Stomach (tissue), 9 donors: ENCODE data around the gene LUZP1. TPM values are rescaled to one million over a fixed set of nuclear protein-coding genes. Genes with fewer than 3 reads are reported as not detected.

ENCODE experiments used
- DNase-seq, 2 donors: peaks; one replicate each; pipeline versions ENCODE4 v3.0.0 to v3.0.0-alpha.2; 2013 to 2019
- H3K27ac ChIP-seq, 5 donors: fragments of 200-600 bp in 4 of 5; sonication (generic) in 4 of 5; one replicate each; pipeline ENCODE4 v1.5.1; 2013 to 2019; ENCODE audit warnings: mild to moderate bottlenecking in 1 of 5, moderate library complexity in 1 of 5
- H3K27me3 ChIP-seq, 3 donors: fragments of 200-600 bp; sonication (generic); one replicate each; pipeline ENCODE4 v1.5.1; 2017 to 2019; ENCODE audit warnings: mixed run types in 1 of 3
- H3K36me3 ChIP-seq, 4 donors: fragments of 200-600 bp; sonication (generic); 1 replicate in 3 of 4; 2 replicates in 1 of 4; pipeline ENCODE4 v1.5.1; 2016 to 2019
- H3K4me1 ChIP-seq, 4 donors: fragments of 200-600 bp; sonication (generic); one replicate each; pipeline ENCODE4 v1.5.1; 2016 to 2019
- H3K4me3 ChIP-seq, 4 donors: fragments of 200-600 bp; sonication (generic) in 3 of 4; one replicate each; pipeline ENCODE4 v1.5.1; 2016 to 2019; ENCODE audit warnings: mild to moderate bottlenecking in 1 of 4
- H3K9me3 ChIP-seq, 4 donors: fragments of 200-600 bp; sonication (generic); one replicate each; pipeline ENCODE4 v1.5.1; 2016 to 2019
- EP300 ChIP-seq: sonication (generic); formaldehyde crosslinking; IDR thresholded peaks from one replicate; pipeline ENCODE4 v1.6.1; 2017; ENCODE audit warnings: antibody characterized with exemption
- POLR2A ChIP-seq, 4 donors: fragments of 450-650 bp; IDR thresholded peaks; one replicate each; pipeline ENCODE4 v1.6.1; 2016; ENCODE audit warnings: antibody characterized with exemption in 4 of 4, control low read depth in 2 of 4, mild to moderate bottlenecking in 1 of 4, moderate library complexity in 1 of 4
- POLR2AphosphoS5 ChIP-seq, 3 donors: sonication (generic); formaldehyde crosslinking; IDR thresholded peaks; one replicate each; pipeline ENCODE4 v1.6.1; 2016; ENCODE audit warnings: antibody characterized with exemption in 3 of 3
- WGBS, 5 donors: extraction: QIAGEN DNeasy Blood & Tissue Kit in 3 of 5; methylation state at CpG; one replicate each; pipeline versions ENCODE4 v1.1.5 to v1.1.7; 2013 to 2018; 5-methylcytosine and 5-hydroxymethylcytosine counted together
- intact Hi-C: fragments of 100-400 bp; cut with DNase I; formaldehyde crosslinking; loops from one replicate; pipeline ENCODE4 v1.15.1; 2023; ENCODE audit warnings: low total_unique reads
- polyA plus RNA-seq, 3 donors: library from polyadenylated mRNA; stranded (reverse); fragments of 200-250 nt; gene quantifications; one replicate each; pipeline ENCODE4 v1.2.3, GENCODE V29; 2013
- total RNA-seq, 5 donors: library from RNA; depleted of rRNA; stranded (reverse); fragments of >200 nt; gene quantifications; one replicate each; pipeline versions ENCODE4 v1.1.0 to v1.2.3, GENCODE V29; 2014 to 2016
- TF ChIP-seq, protein P1 (sequence below), 7 experiments: fragments of 450-650 bp in 4 of 7; fragments of 200-600 bp in 3 of 7; sonication (generic) in 3 of 7; IDR thresholded peaks; one replicate each; pipeline ENCODE4 v1.5.1; 2016 to 2019; ENCODE audit warnings: antibody characterized with exemption in 7 of 7, control low read depth in 2 of 7, mild to moderate bottlenecking in 1 of 7
- donor health status: healthy with polysubstance abuse.
- donor health status: Bipolar disorder and iron deficiency.
- donor health status: healthy.

LUZP1 gene
- total and polyA plus RNA-seq, 8 donors = 2.6 to 20.4 (median 13.4) TPM

DNA sequence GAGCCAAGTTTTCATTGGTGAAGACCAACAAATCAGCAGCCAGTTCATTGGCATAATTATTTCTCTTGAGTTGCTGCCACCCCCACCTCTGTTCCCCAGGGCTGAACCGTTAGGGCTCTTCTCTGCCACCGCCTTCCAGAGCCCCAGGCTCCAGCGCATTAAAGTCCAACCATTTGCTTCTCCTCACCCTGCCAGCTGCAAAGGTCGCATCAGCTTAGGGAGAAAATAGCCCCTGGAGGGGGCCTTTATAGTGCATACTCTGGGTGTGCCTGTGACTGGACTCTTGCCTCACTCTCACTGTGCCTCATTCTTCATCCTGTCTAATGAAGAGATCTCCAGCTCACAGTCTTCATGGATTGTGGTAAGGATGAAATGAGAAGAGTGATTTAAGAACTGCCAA, 99.0 kb downstream of the LUZP1 start:
- WGBS, 5 donors = 86 to 96% (median 93%) methylated on average over 4 of the region's 4 CpGs
- Histone ChIP-seq H3K27ac (no peak overlapping the region), H3K9me3 (no peaks in the 10 kb centered on the region), H3K4me3 (no peak overlapping the region), H3K4me1 (peaks cover 0 to 4% (median 0%) of the 10 kb centered on the region in 4 donors), H3K36me3 (peaks cover 17 to 97% (median 90%) of the 10 kb centered on the region in 4 donors), H3K27me3 (no peaks in the 10 kb centered on the region)
- TF ChIP-seq POLR2A (IDR thresholded peaks at IDR 0.05) (no peak), EP300 (no peak), POLR2AphosphoS5 (IDR thresholded peaks at IDR 0.05) (no peak)
- TF ChIP-seq, protein P1, sequence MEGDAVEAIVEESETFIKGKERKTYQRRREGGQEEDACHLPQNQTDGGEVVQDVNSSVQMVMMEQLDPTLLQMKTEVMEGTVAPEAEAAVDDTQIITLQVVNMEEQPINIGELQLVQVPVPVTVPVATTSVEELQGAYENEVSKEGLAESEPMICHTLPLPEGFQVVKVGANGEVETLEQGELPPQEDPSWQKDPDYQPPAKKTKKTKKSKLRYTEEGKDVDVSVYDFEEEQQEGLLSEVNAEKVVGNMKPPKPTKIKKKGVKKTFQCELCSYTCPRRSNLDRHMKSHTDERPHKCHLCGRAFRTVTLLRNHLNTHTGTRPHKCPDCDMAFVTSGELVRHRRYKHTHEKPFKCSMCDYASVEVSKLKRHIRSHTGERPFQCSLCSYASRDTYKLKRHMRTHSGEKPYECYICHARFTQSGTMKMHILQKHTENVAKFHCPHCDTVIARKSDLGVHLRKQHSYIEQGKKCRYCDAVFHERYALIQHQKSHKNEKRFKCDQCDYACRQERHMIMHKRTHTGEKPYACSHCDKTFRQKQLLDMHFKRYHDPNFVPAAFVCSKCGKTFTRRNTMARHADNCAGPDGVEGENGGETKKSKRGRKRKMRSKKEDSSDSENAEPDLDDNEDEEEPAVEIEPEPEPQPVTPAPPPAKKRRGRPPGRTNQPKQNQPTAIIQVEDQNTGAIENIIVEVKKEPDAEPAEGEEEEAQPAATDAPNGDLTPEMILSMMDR (IDR thresholded peaks at IDR 0.05) = no peak
- intact Hi-C loops = no loop called here
- no peak for DNase-seq

DNA sequence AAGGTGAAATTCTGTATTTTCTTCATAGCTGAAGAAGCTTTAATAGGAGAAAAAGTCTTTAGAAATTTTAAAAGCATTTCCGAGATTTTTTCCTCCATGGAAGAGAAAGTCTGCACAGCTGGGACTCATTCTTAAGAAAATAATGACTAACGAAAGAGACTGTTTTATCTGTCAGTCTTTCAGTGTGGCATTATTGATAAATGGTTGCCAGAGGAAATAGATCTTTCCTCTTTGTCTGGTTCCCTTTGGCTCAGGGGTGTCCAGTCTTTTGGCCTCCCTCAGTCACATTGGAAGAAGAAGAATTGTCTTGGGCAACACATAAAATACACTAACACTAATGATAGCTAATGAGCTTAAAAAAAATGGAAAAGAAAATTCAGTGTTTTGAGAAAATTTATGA, 99.5 kb downstream of the LUZP1 start:
- no peaks in the 10 kb centered on the region for H3K9me3 ChIP-seq
- H3K4me3 ChIP-seq = no peak overlapping the region
- intact Hi-C loops = no loop called here
- 65 to 82% (median 78%) methylated on average over 2 of the region's 2 CpGs for WGBS, 5 donors
- peaks cover 0 to 4% (median 0%) of the 10 kb centered on the region in 4 donors for H3K4me1 ChIP-seq
- DNase-seq = no peak
- H3K36me3 ChIP-seq = peaks cover 21 to 97% (median 93%) of the 10 kb centered on the region in 4 donors
- no peak overlapping the region for H3K27ac ChIP-seq
- TF ChIP-seq EP300 (no peak), POLR2A (IDR thresholded peaks at IDR 0.05) (no peak), POLR2AphosphoS5 (IDR thresholded peaks at IDR 0.05) (no peak)
- TF ChIP-seq, protein P1 (IDR thresholded peaks at IDR 0.05) = no peak
- H3K27me3 ChIP-seq = no peaks in the 10 kb centered on the region

DNA sequence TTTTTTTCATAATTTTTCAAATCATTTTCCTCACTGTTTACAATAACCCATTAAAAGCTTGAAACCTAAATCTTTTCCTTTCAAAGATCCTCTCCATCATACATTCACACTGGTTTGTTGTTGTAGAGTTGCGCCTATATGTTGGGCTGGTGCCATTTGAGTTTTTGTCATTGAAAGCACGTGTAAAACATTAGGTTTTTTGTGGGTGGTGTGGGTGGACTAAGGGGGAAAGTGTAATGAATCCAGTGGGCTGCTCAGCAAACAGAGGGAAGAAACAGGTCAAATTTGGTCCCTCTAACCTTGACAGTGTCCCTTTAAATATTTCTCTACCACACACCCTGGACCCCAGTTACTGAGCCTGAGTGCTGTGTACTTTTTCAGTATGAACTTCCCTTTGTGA, 102.6 kb downstream of the LUZP1 start:
- Histone ChIP-seq H3K27me3 (no peaks in the 10 kb centered on the region), H3K9me3 (no peaks in the 10 kb centered on the region), H3K27ac (no peak overlapping the region), H3K36me3 (peaks cover 19 to 97% (median 93%) of the 10 kb centered on the region in 4 donors), H3K4me1 (no peaks in the 10 kb centered on the region), H3K4me3 (no peak overlapping the region)
- no peak for DNase-seq
- TF ChIP-seq POLR2A (IDR thresholded peaks at IDR 0.05) (no peak), POLR2AphosphoS5 (IDR thresholded peaks at IDR 0.05) (no peak), EP300 (no peak)
- TF ChIP-seq, protein P1 (IDR thresholded peaks at IDR 0.05) = no peak
- intact Hi-C loops = no loop called here
- WGBS, 5 donors = 90 to 95% (median 93%) methylated on average over 2 of the region's 2 CpGs

DNA sequence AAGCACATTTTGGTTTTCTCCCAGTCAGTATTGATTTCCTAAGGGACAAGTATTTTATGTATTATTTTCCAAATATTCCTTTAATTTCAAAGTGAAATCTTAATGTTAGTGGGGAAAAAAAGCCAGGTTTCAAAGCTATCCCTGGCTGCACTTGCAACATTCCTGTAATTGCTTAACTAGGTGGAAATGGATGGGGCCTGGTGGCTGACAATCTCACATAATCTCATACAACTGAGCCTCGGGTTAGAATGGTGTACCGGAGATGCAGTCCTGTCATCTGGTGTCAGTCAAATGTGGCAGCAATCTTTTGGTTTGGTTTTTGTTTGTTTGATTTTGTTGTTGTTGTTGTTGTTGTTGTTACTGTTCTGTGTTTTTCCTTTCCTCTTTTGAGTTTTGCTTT, 103.3 kb downstream of the LUZP1 start:
- no peak for TF ChIP-seq EP300
- no peak for TF ChIP-seq POLR2A (IDR thresholded peaks at IDR 0.05)
- TF ChIP-seq POLR2AphosphoS5 (IDR thresholded peaks at IDR 0.05) = no peak
- TF ChIP-seq, protein P1 (IDR thresholded peaks at IDR 0.05) = no peak
- no peak overlapping the region for H3K27ac ChIP-seq
- WGBS, 5 donors = 86 to 92% (median 91%) methylated on average over 2 of the region's 2 CpGs
- DNase-seq = no peak
- no peaks in the 10 kb centered on the region for H3K27me3 ChIP-seq
- peaks cover 24 to 97% (median 93%) of the 10 kb centered on the region in 4 donors for H3K36me3 ChIP-seq
- H3K9me3 ChIP-seq = no peaks in the 10 kb centered on the region
- no peaks in the 10 kb centered on the region for H3K4me1 ChIP-seq
- H3K4me3 ChIP-seq = no peak overlapping the region
- intact Hi-C loops = no loop called here
